Inflammatory macrophage (primary cell): ENCODE measurements around the gene ROBO1.
"Not testable (repeated sequence)": the region's sequence is repeated elsewhere in the genome, so short reads cannot be mapped to it uniquely, and the experiment has no call there.

Experiments
- DNase-seq, 2 donors: peaks; one replicate each; pipeline ENCODE4 v3.0.0-alpha.2; 2020 to 2022

Gene ROBO1

GRCh38 chr3:78765671-78766485, 1001.9 kb downstream of the ROBO1 start:
- DNase-seq = no peak

- no peak for DNase-seq
These were observed 1003.2 kb downstream of the ROBO1 start for GRCh38 chr3:78764634-78765033.

DNA sequence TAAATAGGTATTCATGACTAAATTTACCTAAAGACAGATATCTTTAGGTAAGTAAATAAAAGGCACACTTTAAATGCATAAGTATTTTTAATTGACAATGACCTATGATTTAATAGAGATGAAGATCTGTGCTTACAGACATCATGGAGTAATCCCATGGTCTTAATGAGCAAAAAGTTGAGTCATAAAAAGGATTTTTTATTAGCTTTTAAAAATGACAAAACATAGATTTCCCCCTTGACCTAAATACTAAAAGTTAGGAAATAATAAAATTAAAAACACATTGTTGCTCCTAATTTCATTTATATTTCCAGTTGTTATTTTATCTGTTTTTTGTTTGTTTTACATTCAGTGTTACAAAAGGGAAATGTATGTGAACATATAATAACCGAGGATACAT, 1005.7 kb downstream of the ROBO1 start:
- DNase-seq = no peak

DNA sequence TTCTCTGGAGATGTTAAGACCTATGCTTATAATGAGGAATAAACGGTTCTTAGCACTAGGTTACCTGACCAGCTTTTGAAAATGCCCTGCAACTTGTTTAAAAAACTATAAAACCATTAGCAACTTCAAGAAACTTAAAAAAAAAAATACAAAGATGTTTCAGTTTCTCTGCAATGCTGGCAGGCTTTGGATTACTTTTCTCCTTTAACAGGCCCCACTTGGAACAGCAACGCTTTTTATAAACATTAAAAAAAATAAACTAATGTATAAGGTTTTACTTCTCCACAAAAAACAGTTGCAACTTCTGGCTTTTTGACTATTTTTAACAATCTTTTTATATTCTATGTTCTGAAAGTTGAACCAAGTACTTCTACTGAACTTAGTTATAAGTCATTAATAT, 1006.7 kb downstream of the ROBO1 start:
- no peak for DNase-seq

GRCh38 chr3:78757731-78758130, 1010.1 kb downstream of the ROBO1 start:
- DNase-seq = no peak

DNA sequence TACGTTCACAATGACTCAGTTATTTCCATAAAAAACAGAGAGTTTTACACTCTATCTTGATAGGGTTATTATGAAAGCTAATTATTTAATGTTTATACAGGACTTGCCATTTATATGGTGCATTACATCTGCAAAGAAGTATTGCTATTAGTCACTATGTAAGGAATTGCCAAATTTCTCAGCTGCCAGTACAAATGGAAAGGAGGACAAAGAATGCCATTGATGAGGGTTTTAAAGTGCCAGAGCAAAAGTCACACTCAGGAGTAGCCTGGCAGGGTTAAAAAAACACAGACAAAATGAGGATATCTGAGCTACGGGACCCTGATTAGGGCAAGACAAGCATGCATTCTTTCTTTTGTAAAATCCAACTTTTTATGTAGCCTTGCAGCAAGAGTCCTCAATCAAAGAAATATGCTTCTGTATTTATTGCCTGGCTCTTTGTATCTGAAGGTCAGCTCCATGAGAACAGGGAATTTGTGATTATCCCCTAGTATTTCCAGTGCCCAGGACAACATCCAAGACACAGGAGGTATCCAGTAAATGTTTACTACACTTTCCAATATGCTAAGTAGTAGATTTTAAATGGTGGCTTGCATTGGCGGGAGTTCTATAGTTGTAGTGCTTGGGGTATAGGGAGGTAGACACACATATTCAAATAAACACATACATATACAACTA, 1013.6 kb downstream of the ROBO1 start:
- DNase-seq = no peak

- no peak for DNase-seq
These were observed 1016.5 kb downstream of the ROBO1 start for GRCh38 chr3:78751266-78751665.

DNA sequence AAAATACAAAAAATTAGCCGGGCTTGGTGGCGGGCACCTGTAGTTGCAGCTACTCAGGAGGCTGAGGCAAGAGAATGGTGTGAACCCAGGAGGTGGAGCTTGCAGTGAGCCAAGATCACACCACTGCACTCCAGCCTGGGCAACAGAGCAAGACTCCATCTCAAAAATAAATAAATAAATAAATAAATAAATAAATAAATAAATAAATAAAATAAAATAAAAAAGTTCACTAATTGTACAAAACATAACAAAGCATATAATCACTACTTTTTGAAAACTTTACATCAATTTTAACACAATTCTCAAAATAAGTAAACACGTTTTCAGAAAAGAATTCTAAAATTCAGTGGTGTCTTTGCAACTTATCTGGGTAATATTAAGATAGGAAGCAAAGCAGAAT, 1017.5 kb downstream of the ROBO1 start:
- DNase-seq = not testable (repeated sequence)

DNA sequence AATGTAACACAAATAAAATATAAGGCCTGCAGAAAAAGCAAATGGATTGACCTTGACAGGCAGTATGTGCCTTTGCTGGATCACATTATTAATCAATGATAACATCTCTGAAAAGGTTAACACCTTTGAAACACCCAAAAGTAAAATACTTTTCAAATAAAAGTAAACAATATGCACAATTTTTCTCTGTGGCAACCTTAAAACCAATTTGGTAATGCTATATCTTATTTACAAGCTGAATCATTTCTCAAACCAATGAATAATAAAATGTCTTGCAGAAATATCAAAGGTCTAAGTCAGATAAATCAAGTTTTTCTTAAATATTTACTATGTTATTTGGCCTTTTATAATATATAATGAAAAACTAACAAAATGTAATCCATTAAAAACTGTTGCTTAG, 1018.7 kb downstream of the ROBO1 start:
- DNase-seq = no peak

DNA sequence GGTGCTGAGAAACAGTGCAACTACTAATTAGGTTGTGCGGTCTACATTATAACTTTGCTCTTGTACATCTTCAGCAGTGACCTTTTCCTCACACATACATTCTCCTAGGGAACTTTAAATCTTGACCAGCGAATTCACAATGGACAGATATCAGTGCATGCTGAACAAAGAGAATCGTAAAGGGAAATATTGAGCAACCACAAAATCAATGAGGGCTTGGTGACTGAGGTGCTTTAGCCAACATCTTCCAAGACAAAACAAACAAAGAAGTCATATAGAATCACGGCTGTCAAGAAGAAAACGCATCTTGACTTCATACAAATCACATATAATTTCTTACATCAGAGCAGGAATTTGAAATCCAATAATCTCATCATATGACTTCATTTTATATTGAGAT, 1022.0 kb downstream of the ROBO1 start:
- no peak for DNase-seq

DNA sequence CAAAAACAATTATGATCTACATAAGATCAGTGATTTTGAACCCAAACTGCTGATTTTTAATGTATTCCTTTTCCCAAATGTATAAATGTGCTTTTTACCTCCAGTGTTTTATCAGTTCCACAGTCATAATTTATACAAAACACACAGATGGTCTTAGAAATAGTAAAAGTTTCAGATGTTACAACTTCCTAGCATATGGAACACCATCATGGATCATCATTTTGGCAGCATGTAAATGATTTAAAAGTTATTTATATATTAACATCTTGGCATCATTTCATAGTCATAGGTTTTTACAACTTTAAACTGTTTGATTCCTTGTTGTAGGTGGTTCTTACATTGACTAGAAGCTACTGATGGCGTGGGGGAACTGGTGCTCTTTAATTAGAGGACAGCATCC, 1025.3 kb downstream of the ROBO1 start:
- DNase-seq = no peak

DNA sequence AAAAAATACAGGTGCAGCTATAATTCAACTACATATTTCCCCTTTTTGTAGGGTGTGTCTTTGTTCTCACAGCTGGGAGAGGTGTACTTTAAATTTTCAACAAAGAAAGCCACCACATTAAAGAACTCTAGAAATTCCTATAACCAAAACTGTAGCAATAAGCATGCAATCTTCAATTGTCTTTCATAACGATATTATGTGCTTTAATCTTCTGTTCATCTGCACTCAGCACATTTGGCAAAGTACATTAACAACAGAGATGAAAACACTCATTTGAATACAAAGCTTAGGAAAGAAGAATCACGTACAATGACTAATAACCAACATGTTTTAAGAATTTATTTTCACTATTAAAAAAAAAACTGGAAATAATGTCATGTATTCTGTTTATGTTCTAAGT, 1025.8 kb downstream of the ROBO1 start:
- no peak for DNase-seq

DNA sequence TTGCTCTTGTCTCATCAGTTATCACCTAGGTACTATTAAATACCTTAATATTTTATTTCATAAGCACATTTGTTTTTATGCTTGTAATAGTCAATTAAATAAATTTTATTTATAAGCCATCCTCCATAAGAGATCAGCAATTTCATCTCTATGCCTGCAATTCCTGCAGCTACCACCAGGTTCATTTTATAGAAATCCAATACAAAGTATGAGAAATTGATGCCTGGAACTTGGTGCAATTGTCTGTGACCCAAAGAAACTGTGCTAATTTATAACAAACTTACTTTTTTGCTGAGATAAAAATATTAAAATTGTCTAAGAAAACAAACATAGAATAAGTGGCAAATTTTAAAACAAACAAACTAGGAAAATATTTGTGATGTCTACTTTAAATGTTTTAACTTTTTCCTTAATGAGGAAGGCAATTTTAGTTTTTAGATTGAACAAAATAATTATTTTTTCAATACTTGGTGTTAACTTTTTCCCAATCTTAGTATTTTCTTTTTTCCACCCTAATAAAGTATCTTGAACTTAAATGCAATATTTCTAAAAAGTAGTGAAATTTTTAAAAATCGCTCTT, 1026.6 kb downstream of the ROBO1 start:
- DNase-seq = peak in 1 of 2 donors; percentile 3

GRCh38 chr3:78738833-78739232, 1029.0 kb downstream of the ROBO1 start:
- DNase-seq = no peak

- DNase-seq = no peak
These were observed 1029.8 kb downstream of the ROBO1 start for GRCh38 chr3:78737988-78738387.

DNA sequence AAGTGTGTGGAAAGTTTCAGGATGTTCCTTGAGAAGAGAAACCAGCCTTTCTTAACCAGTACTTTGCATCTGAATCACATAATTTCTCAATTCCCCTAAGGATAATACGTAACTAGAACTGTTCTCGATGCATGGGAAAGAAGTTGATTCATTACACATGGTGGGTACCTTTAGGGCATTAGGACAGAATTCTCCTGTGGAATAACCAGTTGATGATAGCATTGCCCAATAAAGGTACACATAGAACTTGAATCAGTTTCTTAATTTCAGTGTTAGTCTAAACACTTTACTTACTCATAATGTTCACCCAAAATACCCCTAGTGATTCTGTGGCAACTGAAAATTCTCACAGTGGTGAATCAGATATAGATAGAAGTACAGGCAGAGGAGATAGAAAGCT, 1030.9 kb downstream of the ROBO1 start:
- DNase-seq = no peak

GRCh38 chr3:78734048-78734637, 1033.7 kb downstream of the ROBO1 start:
- no peak for DNase-seq

GRCh38 chr3:78732893-78733292, 1034.9 kb downstream of the ROBO1 start:
- no peak for DNase-seq

DNA sequence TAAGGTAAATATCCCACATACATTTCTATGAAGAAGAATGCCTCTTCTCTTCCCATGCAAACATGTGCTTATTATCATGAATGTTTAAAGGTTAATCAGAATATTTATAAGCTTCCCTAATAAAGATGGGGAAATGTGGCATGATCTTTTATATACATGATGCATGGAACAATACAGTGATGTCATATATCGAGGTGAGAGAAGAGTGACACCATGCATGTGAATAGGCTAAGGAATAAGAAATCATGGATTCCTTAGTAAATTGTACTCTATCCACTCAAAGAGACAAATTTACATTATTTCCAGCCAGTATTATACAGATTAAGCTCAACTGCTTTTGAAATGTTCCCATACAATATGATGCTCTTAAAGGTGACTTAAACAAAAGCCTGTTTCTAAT, 1035.3 kb downstream of the ROBO1 start:
- no peak for DNase-seq

- no peak for DNase-seq
These were observed 1037.9 kb downstream of the ROBO1 start for GRCh38 chr3:78729946-78730345.

DNA sequence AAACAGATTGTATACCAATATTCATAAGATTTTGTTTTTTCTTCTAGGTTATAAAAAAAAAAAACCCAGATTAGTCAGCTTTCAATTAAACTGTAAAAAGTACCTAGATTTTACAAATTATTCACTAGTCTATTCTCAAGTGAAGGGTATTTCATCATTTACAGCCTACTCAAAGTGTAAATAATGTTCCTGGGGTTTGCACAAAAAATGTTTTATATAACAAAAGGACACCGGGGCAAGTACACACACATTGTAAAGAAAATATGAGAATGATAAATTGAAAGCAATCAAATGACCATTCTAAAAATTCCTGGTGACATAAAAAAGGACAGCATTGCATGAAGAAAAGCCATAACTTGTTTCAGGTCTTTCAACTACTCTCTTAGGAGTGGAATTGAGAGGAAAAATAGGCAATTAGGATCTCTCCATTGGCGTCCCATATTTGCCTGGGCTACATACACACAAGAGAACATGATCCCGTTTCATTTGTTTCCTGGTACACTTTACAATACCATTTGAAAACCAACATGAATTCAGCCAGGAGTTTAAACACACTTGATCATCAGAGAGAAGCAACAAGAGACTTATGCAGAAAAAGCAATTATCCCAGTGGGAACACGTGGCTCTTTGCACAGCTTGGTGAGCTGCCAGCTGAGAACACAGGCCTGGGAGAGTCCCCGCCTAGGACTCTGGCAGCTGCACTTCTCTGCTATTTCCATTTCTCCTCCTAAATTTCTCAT, 1039.2 kb downstream of the ROBO1 start:
- DNase-seq = no peak

DNA sequence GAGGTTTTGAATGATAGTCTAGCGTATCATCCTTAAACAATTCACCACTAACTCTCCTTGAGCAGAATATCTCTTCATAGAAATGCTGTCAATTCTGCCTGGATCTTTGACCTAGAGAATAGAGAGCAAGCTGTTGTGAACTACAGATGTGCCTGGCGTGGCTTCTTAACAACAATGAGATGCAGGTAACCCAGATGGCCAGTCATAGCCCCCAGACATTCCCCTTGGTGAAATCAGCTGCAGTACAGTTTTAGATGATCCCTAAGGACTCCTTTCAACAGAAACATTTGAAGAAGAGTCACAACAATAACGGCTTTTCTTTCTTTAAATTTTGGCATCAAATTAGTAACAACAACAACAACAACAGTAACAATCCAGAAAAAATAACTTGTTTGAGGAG, 1041.3 kb downstream of the ROBO1 start:
- DNase-seq = no peak

DNA sequence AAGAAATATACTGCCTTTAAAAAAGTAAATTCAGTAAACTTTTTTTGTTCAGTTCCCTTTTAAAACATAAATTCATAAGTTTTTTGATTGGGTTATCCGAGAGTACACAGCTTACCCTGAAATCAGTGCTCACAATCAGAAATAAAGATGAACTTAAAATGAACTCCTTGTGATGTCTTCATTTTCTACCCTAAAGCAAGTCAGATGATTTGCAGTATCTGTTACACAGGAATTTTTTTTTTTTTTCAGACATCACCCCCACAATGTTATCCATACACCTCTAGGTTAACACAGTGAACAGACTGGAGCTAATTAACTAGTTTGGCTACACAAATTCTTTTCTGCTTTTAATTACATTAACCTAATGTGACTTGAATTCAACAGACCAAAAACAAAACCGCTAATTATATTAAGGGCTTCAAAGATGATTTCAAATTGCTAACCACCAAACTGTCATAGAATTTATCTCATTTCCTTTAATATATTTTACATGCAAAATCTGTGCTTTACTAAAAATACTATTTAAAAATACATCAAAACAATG, 1042.0 kb downstream of the ROBO1 start:
- DNase-seq = no peak
